OCI-LY1 (cell line): ENCODE results near the gene SHMT2.

ENCODE experiments used
- H2AFZ ChIP-seq: fragments of 200-600 bp; sonication (generic), shearing (Covaris generic); 2 replicates; pipeline ENCODE4 v1.6.0; 2014; ENCODE audit warnings: antibody characterized with exemption, mild to moderate bottlenecking, low read length
- H3F3A ChIP-seq: fragments of 200-600 bp; sonication (generic), shearing (Covaris generic); 2 replicates; pipeline ENCODE4 v1.6.0; 2014; ENCODE audit warnings: mild to moderate bottlenecking, antibody characterized with exemption, low read length, moderate library complexity; ENCODE audit not compliant: insufficient read depth
- H3K27ac ChIP-seq: fragments of 200-600 bp; sonication (generic); 2 replicates; pipeline ENCODE4 v1.5.1; 2014; ENCODE audit warnings: low read length, mixed run types, mild to moderate bottlenecking, low read depth; ENCODE audit not compliant: poor library complexity, severe bottlenecking
- H3K27me3 ChIP-seq: fragments of 200-600 bp; sonication (generic); 2 replicates; pipeline ENCODE4 v1.6.0; 2014; ENCODE audit warnings: antibody characterized with exemption, mild to moderate bottlenecking, low read length, moderate library complexity; ENCODE audit not compliant: insufficient read depth
- H3K36me3 ChIP-seq: fragments of 200-600 bp; sonication (generic); 2 replicates; pipeline ENCODE4 v1.6.1; 2014; ENCODE audit warnings: mild to moderate bottlenecking, antibody characterized with exemption, low read length, moderate library complexity, mixed read lengths; ENCODE audit not compliant: insufficient read depth
- H3K4me1 ChIP-seq: fragments of 200-600 bp; sonication (generic); 2 replicates; pipeline ENCODE4 v1.5.1; 2014; ENCODE audit warnings: mild to moderate bottlenecking, low read length, moderate library complexity; ENCODE audit not compliant: insufficient read depth, severe bottlenecking
- H3K4me2 ChIP-seq: fragments of 200-600 bp; sonication (generic), shearing (Covaris generic); 2 replicates; pipeline ENCODE4 v1.6.1; 2014; ENCODE audit warnings: low read length
- H3K4me3 ChIP-seq: fragments of 200-600 bp; sonication (generic); 2 replicates; pipeline ENCODE4 v1.5.1; 2014; ENCODE audit warnings: low read length, low read depth, mild to moderate bottlenecking, mixed read lengths; ENCODE audit not compliant: poor library complexity, severe bottlenecking
- H3K79me2 ChIP-seq: fragments of 200-600 bp; shearing (Covaris generic); 2 replicates; pipeline ENCODE4 v1.6.1; 2016; ENCODE audit warnings: mixed run types, low read length, mixed read lengths; ENCODE audit not compliant: insufficient read depth
- H3K9ac ChIP-seq: fragments of 200-600 bp; sonication (generic), shearing (Covaris generic); 2 replicates; pipeline ENCODE4 v1.6.1; 2014; ENCODE audit warnings: mild to moderate bottlenecking, low read length, mixed read lengths
- H3K9me2 ChIP-seq: fragments of 200-600 bp; sonication (generic), shearing (Covaris generic); 2 replicates; pipeline ENCODE4 v1.6.1; 2014; ENCODE audit warnings: low read depth, mild to moderate bottlenecking, low read length, mixed read lengths
- H3K9me3 ChIP-seq: fragments of 200-600 bp; shearing (Covaris generic); 2 replicates; pipeline ENCODE4 v1.6.1; 2014; ENCODE audit warnings: low read length, mixed read lengths
- H4K20me1 ChIP-seq: fragments of 200-600 bp; sonication (generic), shearing (Covaris generic); 2 replicates; pipeline ENCODE4 v1.6.0; 2016; ENCODE audit warnings: mild to moderate bottlenecking, low read length; ENCODE audit not compliant: insufficient read depth
- CTCF ChIP-seq: fragments of 200-600 bp; sonication (generic), shearing (Covaris generic); IDR thresholded peaks from 2 replicates; pipeline ENCODE4 v1.5.1; 2017; ENCODE audit warnings: mild to moderate bottlenecking, antibody characterized with exemption, low read length, moderate library complexity, mixed read lengths
- EZH2 ChIP-seq: fragments of 200-600 bp; sonication (generic), shearing (Covaris generic); IDR thresholded peaks from 2 replicates; pipeline ENCODE4 v1.8.0; 2017; ENCODE audit warnings: borderline replicate concordance, mixed run types, mild to moderate bottlenecking, antibody characterized with exemption, low read length, moderate library complexity, mixed read lengths

SHMT2 gene

GRCh38 chr12:57240926-57241401 is 11.5 kb downstream of the SHMT2 start:
- no peak for TF ChIP-seq CTCF
- TF ChIP-seq EZH2: no peak
- Histone ChIP-seq H3K4me1 (peaks cover 72% of the 10 kb centered on the region), H2AFZ (no peak overlapping the region), H3K9me2 (no peaks in the 10 kb centered on the region), H3K27ac (peak overlapping the region; percentile 93), H3K27me3 (no peaks in the 10 kb centered on the region), H4K20me1 (no peaks in the 10 kb centered on the region), H3K4me3 (peak overlapping the region; percentile 61), H3K79me2 (no peaks in the 10 kb centered on the region), H3K9ac (peak overlapping the region; percentile 79), H3K36me3 (peaks cover 3% of the 10 kb centered on the region), H3F3A (no peaks in the 10 kb centered on the region), H3K4me2 (peak overlapping the region; percentile 78), H3K9me3 (no peaks in the 10 kb centered on the region)

- no peaks in the 10 kb centered on the region for H3K36me3 ChIP-seq
- H3K9ac ChIP-seq: peak overlapping the region; percentile 79
- H4K20me1 ChIP-seq: no peaks in the 10 kb centered on the region
- no peaks in the 10 kb centered on the region for H3K9me2 ChIP-seq
- H3K4me1 ChIP-seq: peaks cover 66% of the 10 kb centered on the region
- H3K9me3 ChIP-seq: no peaks in the 10 kb centered on the region
- peak overlapping the region; percentile 61 for H3K4me3 ChIP-seq
- H3K79me2 ChIP-seq: no peaks in the 10 kb centered on the region
- H3K27me3 ChIP-seq: no peaks in the 10 kb centered on the region
- peak overlapping the region; percentile 78 for H3K4me2 ChIP-seq
- peak overlapping the region; percentile 93 for H3K27ac ChIP-seq
- H2AFZ ChIP-seq: no peak overlapping the region
- no peaks in the 10 kb centered on the region for H3F3A ChIP-seq
- TF ChIP-seq EZH2: no peak
- no peak for TF ChIP-seq CTCF
Observed at GRCh38 chr12:57241402-57242310, 12.1 kb downstream of the SHMT2 start.

- H3K9me2 ChIP-seq: no peaks in the 10 kb centered on the region
- H3K36me3 ChIP-seq: no peaks in the 10 kb centered on the region
- no peak overlapping the region for H2AFZ ChIP-seq
- peak overlapping the region; percentile 78 for H3K4me2 ChIP-seq
- H3K27me3 ChIP-seq: no peaks in the 10 kb centered on the region
- no peaks in the 10 kb centered on the region for H4K20me1 ChIP-seq
- no peaks in the 10 kb centered on the region for H3K79me2 ChIP-seq
- no peaks in the 10 kb centered on the region for H3F3A ChIP-seq
- peaks cover 61% of the 10 kb centered on the region for H3K4me1 ChIP-seq
- H3K9me3 ChIP-seq: no peaks in the 10 kb centered on the region
- H3K9ac ChIP-seq: peak overlapping the region; percentile 79
- peak overlapping the region; percentile 93 for H3K27ac ChIP-seq
- H3K4me3 ChIP-seq: peak overlapping the region; percentile 61
- TF ChIP-seq CTCF (no peak), EZH2 (no peak)
Observed at GRCh38 chr12:57242329-57242690, 12.8 kb downstream of the SHMT2 start.
